ENCODE measurements around the gene WWOX.

DNA sequence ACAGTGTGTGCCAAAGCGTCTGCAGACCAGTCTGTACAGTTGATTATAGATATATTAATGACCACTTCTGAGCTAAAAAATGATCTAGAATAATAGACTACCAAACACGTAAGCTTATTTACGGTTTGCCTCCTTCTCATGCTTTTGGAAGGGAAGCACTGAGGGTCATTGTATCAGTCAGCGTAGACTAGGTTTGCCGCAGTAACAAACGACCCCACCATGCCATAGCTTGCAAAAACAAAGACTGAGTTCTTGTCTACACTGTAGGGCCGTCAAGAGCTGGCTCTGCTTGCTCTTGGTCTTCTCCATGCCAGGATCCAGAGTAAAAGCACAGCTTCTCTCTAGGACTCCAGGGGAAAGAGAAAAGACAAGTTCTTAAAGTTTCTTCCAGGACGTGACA is 820.4 kb downstream of the WWOX start:
- TF ChIP-seq, protein P1, sequence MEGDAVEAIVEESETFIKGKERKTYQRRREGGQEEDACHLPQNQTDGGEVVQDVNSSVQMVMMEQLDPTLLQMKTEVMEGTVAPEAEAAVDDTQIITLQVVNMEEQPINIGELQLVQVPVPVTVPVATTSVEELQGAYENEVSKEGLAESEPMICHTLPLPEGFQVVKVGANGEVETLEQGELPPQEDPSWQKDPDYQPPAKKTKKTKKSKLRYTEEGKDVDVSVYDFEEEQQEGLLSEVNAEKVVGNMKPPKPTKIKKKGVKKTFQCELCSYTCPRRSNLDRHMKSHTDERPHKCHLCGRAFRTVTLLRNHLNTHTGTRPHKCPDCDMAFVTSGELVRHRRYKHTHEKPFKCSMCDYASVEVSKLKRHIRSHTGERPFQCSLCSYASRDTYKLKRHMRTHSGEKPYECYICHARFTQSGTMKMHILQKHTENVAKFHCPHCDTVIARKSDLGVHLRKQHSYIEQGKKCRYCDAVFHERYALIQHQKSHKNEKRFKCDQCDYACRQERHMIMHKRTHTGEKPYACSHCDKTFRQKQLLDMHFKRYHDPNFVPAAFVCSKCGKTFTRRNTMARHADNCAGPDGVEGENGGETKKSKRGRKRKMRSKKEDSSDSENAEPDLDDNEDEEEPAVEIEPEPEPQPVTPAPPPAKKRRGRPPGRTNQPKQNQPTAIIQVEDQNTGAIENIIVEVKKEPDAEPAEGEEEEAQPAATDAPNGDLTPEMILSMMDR (conservative IDR thresholded peaks at IDR 0.05; ENCODE audit: low read depth, low read length) = no peak
- no peak for TF ChIP-seq EZH2 (IDR thresholded peaks at IDR 0.05; ENCODE audit: low read length, unreplicated experiment)
